Retina (tissue), 1 donor: ENCODE data around the gene SIRT6.
A peak's percentile ranks its signal among the peaks of the same experiment; 100 is the strongest.
"Not testable (repeated sequence)": the region's sequence is repeated elsewhere in the genome, so short reads cannot be mapped to it uniquely, and the experiment has no call there.

Experiments
- DNase-seq: peaks from one replicate; pipeline ENCODE4 v3.0.0-alpha.2; 2016

SIRT6 gene

GRCh38 chr19:4173479-4174212, 8.7 kb downstream of the SIRT6 start:
- DNase-seq = no peak

GRCh38 chr19:4172861-4173473, 9.4 kb downstream of the SIRT6 start:
- DNase-seq = peak; percentile 82

GRCh38 chr19:4171676-4172075, 10.7 kb downstream of the SIRT6 start:
- no peak for DNase-seq

GRCh38 chr19:4164262-4164661, 18.1 kb downstream of the SIRT6 start:
- DNase-seq = no peak

GRCh38 chr19:4161415-4162077, 20.8 kb downstream of the SIRT6 start:
- DNase-seq = no peak

- not testable (repeated sequence) for DNase-seq
Measured at GRCh38 chr19:4157971-4158370, 24.4 kb downstream of the SIRT6 start.

- no peak for DNase-seq
Measured at GRCh38 chr19:4157164-4157563, 25.2 kb downstream of the SIRT6 start.

GRCh38 chr19:4154571-4155312, 27.6 kb downstream of the SIRT6 start:
- no peak for DNase-seq

- no peak for DNase-seq
Measured at GRCh38 chr19:4152241-4152998, 29.9 kb downstream of the SIRT6 start.

- DNase-seq = no peak
Measured at GRCh38 chr19:4151623-4152022, 30.7 kb downstream of the SIRT6 start.

- no peak for DNase-seq
Measured at GRCh38 chr19:4149518-4150288, 32.7 kb downstream of the SIRT6 start.

GRCh38 chr19:4144666-4145249, 37.6 kb downstream of the SIRT6 start:
- DNase-seq = no peak

- not testable (repeated sequence) for DNase-seq
Measured at GRCh38 chr19:4142916-4143315, 39.4 kb downstream of the SIRT6 start.

- DNase-seq = peak; percentile 51
Measured at GRCh38 chr19:4140237-4140711, 42.1 kb downstream of the SIRT6 start.

GRCh38 chr19:4139614-4140236, 42.6 kb downstream of the SIRT6 start:
- peak; percentile 55 for DNase-seq

GRCh38 chr19:4138445-4138844, 43.9 kb downstream of the SIRT6 start:
- no peak for DNase-seq

GRCh38 chr19:4136680-4137088, 45.7 kb downstream of the SIRT6 start:
- DNase-seq = no peak

- not testable (repeated sequence) for DNase-seq
Measured at GRCh38 chr19:4135386-4135785, 47.0 kb downstream of the SIRT6 start.

- DNase-seq = no peak
Measured at GRCh38 chr19:4134351-4134750, 48.0 kb downstream of the SIRT6 start.

- no peak for DNase-seq
Measured at GRCh38 chr19:4130744-4131438, 51.5 kb downstream of the SIRT6 start.
